A549 (cell line): Measurements from ENCODE around the gene RORC.

Source experiments
- CTCF ChIP-seq: fragments of >200 bp; sonication (Bioruptor Twin); formaldehyde crosslinking; IDR thresholded peaks from 3 replicates; pipeline ENCODE4 v1.5.1; 2016
- SMC3 ChIP-seq: fragments of >200 bp; sonication (Bioruptor Twin); formaldehyde crosslinking; IDR thresholded peaks from 3 replicates; pipeline ENCODE4 v1.6.1; 2018; ENCODE audit warnings: inconsistent platforms

- TF ChIP-seq CTCF (no peak), SMC3 (no peak)
Measured at GRCh38 chr1:151849871-151850270, 18.3 kb upstream of the RORC start.
